ENCODE measurements around the gene PPL.

Gene PPL

DNA sequence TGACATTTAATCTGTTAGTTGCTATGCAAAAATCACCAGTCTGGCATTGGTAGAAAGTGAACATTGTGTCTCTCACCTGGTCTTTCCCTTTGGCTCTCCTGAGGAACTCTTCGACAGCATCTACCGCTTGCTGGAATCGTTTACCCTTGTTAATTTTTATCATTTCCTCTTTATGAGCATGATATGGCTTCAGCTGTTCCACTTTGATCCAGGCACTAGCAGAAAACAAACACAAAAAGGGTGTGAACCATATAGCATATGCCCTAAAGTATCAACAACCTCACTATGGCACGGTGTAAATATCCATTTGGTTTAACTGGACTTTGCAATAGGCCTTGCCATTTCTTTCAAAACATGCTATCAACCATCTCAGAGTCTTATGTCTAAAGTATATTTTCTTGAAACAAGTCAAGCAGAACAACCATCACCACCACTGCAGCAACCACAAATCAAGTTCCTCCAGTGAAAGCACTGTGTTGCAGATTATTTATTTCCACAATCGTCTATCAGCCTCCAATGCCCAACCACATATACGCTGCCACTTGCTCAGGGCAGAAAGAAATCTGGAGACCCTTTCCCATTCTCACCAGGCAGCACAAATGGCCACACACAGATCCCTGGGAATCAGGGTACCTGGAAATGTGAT lies 104.1 kb downstream of the PPL start:
- TF ChIP-seq ZNF274 (IDR thresholded peaks at IDR 0.05; ENCODE audit: low read length): no peak
- no peak for TF ChIP-seq ZNF274 (tag by site-specific recombination; IDR thresholded peaks at IDR 0.05; ENCODE audit: borderline replicate concordance)
- TF ChIP-seq ZNF23 (tag by site-specific recombination; IDR thresholded peaks at IDR 0.05; ENCODE audit: borderline replicate concordance): no peak
- TF ChIP-seq ZNF223 (tag by site-specific recombination; IDR thresholded peaks at IDR 0.05): no peak
- TF ChIP-seq ZNF610 (tag by site-specific recombination; IDR thresholded peaks at IDR 0.05; ENCODE audit: borderline replicate concordance): no peak
- TF ChIP-seq, protein P1, sequence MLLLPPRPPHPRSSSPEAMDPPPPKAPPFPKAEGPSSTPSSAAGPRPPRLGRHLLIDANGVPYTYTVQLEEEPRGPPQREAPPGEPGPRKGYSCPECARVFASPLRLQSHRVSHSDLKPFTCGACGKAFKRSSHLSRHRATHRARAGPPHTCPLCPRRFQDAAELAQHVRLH (tag by site-specific recombination; IDR thresholded peaks at IDR 0.05): no peak
- no peak for TF ChIP-seq GLIS1 (tag by site-specific recombination; IDR thresholded peaks at IDR 0.05)
- no peak for TF ChIP-seq KLF8 (tag by site-specific recombination; IDR thresholded peaks at IDR 0.05)
- TF ChIP-seq, protein P2, sequence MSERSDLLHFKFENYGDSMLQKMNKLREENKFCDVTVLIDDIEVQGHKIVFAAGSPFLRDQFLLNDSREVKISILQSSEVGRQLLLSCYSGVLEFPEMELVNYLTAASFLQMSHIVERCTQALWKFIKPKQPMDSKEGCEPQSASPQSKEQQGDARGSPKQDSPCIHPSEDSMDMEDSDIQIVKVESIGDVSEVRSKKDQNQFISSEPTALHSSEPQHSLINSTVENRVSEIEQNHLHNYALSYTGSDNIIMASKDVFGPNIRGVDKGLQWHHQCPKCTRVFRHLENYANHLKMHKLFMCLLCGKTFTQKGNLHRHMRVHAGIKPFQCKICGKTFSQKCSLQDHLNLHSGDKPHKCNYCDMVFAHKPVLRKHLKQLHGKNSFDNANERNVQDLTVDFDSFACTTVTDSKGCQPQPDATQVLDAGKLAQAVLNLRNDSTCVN (tag by site-specific recombination; optimal IDR thresholded peaks at IDR 0.05): no peak
- no peak for TF ChIP-seq ZNF707 (tag by site-specific recombination; IDR thresholded peaks at IDR 0.05)
- TF ChIP-seq SP3 (tag by site-specific recombination; IDR thresholded peaks at IDR 0.05): no peak
- no peak for TF ChIP-seq ZNF114 (tag by site-specific recombination; IDR thresholded peaks at IDR 0.05)
- TF ChIP-seq, protein P3, sequence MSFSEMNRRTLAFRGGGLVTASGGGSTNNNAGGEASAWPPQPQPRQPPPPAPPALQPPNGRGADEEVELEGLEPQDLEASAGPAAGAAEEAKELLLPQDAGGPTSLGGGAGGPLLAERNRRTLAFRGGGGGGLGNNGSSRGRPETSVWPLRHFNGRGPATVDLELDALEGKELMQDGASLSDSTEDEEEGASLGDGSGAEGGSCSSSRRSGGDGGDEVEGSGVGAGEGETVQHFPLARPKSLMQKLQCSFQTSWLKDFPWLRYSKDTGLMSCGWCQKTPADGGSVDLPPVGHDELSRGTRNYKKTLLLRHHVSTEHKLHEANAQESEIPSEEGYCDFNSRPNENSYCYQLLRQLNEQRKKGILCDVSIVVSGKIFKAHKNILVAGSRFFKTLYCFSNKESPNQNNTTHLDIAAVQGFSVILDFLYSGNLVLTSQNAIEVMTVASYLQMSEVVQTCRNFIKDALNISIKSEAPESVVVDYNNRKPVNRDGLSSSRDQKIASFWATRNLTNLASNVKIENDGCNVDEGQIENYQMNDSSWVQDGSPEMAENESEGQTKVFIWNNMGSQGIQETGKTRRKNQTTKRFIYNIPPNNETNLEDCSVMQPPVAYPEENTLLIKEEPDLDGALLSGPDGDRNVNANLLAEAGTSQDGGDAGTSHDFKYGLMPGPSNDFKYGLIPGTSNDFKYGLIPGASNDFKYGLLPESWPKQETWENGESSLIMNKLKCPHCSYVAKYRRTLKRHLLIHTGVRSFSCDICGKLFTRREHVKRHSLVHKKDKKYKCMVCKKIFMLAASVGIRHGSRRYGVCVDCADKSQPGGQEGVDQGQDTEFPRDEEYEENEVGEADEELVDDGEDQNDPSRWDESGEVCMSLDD (tag by site-specific recombination; IDR thresholded peaks at IDR 0.05): no peak
- TF ChIP-seq ZNF184 (tag by site-specific recombination; IDR thresholded peaks at IDR 0.05): no peak
- TF ChIP-seq ZNF626 (tag by site-specific recombination; IDR thresholded peaks at IDR 0.05): no peak
- no peak for TF ChIP-seq ZNF248 (tag by site-specific recombination; IDR thresholded peaks at IDR 0.05)
- no peak for TF ChIP-seq ZNF394 (tag by site-specific recombination; IDR thresholded peaks at IDR 0.05; ENCODE audit: borderline replicate concordance)
- TF ChIP-seq, protein P4, sequence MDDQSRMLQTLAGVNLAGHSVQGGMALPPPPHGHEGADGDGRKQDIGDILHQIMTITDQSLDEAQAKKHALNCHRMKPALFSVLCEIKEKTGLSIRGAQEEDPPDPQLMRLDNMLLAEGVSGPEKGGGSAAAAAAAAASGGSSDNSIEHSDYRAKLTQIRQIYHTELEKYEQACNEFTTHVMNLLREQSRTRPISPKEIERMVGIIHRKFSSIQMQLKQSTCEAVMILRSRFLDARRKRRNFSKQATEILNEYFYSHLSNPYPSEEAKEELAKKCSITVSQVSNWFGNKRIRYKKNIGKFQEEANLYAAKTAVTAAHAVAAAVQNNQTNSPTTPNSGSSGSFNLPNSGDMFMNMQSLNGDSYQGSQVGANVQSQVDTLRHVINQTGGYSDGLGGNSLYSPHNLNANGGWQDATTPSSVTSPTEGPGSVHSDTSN (CRISPR knock-in tag; IDR thresholded peaks at IDR 0.05): no peak
- no peak for TF ChIP-seq ZNF501 (tag by site-specific recombination; IDR thresholded peaks at IDR 0.05)
- TF ChIP-seq SCRT2 (tag by site-specific recombination; IDR thresholded peaks at IDR 0.05): no peak
- Histone ChIP-seq H3K4me3 (ENCODE audit: low read depth, low read length) (no peak overlapping the region), H3K36me3 (ENCODE audit: control insufficient read depth in 2 of 2, insufficient read depth in 1 of 2, low read length in 2 of 2) (peaks cover 42 to 92% of the 10 kb centered on the region in 2 experiments; a peak in 2 of 3 replicates), H3K4me1 (ENCODE audit: control insufficient read depth, insufficient read depth, low read length) (no peaks in the 10 kb centered on the region), H3K9me3 (ENCODE audit: control insufficient read depth, insufficient read depth, low read depth, low read length) (no peaks in the 10 kb centered on the region), H3K27ac (ENCODE audit: extremely low read depth, low read depth, low read length) (no peak overlapping the region)
- CTCF ChIA-PET: no interaction called here
- POLR2A ChIA-PET: no interaction called here

Measured in HEK293 (cell line).